ENCODE measurements around the gene CEBPE. TPM values are rescaled to one million over a fixed set of nuclear protein-coding genes. Genes with fewer than 3 reads are reported as not detected.

Gene CEBPE
- total RNA-seq (1 to 10 TPM in 1 of 2 donors, under 1 TPM in 1; 0.08 to 4.4 TPM), polyA plus RNA-seq (under 1 TPM in 1 of 2 donors, not detected in 1; 0.16 TPM)

DNA sequence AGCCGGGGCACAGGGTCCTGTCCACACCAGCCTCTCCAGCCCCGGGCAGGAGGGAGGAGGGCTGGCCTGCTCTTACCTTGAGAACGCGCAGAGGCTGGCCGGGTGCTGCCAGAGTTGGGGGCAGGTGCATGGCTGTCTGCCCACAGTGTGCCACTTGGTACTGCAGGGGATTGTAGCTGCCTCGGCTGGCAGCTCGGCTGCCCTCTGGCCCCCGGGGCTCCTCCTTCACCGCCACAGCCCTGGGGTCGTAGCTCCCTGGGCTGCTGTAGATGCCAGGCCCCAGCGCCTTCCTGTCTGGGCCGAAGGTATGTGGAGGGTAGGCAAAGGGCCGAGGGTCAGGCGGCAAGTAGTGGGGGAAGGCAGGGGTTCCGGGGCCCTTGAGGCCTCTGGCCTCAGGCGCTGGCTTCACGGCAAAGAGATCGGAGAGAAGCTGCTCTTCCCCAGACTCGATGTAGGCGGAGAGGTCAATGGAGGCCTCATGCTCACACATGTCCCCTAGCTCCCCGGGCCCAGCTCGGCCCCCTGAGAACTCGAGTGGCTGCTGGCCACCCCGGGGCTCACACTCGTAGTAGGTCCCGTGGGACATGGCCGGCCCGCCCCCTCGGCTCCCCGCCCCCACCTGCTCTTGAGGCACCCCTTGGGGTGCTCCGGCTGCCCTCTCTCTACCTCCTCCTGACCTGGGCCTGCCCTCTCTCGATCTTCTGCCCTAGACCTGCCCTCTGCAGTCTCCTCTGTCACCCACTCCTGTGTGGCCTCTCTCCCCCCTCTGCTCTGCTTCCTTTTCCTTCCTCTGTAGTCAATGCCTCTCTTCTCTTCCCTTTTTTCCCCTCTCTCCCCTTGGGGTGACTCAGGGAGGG is at the start of gene CEBPE:
Gene CEBPE, minus strand, starts transcription at position 750 of the 857 bp plus-strand sequence. Its CDS starts 164 bp downstream, at position 586.
- 86% methylated on average over 32 of the region's 32 CpGs for WGBS

More for the DNA sequence above, at the start of gene CEBPE:
- no peak for DNase-seq (ENCODE audit: low spot score)
- H3K4me3 ChIP-seq (ENCODE audit: low read depth in 1 of 3, low read length in 3 of 3): no peak within 1 kb of the TSS
- no peaks in the 10 kb centered on the region for H3K36me3 ChIP-seq (ENCODE audit: control insufficient read depth in 4 of 4, insufficient read depth in 3 of 4, low read depth in 1 of 4, low read length in 3 of 4)
- H3K27ac ChIP-seq (ENCODE audit: low read depth in 1 of 2, low read length in 2 of 2): no peak within 1 kb of the TSS
- TF ChIP-seq NR2F2 (IDR thresholded peaks at IDR 0.05) (no peak), HNF4G (IDR thresholded peaks at IDR 0.05) (no peak), EGR1 (IDR thresholded peaks at IDR 0.05; ENCODE audit: low read depth in 2 of 2) (no peak), YY1 (IDR thresholded peaks at IDR 0.05) (no peak), FOXA1 (IDR thresholded peaks at IDR 0.05) (no peak), RAD21 (IDR thresholded peaks at IDR 0.05) (no peak), SP1 (IDR thresholded peaks at IDR 0.05) (no peak), HNF4A (conservative IDR thresholded peaks at IDR 0.05) (no peak), RXRA (IDR thresholded peaks at IDR 0.05) (no peak), GABPA (IDR thresholded peaks at IDR 0.05 in 1 of 2, conservative IDR thresholded peaks at IDR 0.05 in 1 of 2) (no peak), FOXA2 (IDR thresholded peaks at IDR 0.05) (no peak), JUND (IDR thresholded peaks at IDR 0.05) (no peak)
- TF ChIP-seq, protein P1, sequence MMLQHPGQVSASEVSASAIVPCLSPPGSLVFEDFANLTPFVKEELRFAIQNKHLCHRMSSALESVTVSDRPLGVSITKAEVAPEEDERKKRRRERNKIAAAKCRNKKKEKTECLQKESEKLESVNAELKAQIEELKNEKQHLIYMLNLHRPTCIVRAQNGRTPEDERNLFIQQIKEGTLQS (IDR thresholded peaks at IDR 0.05): no peak
- TF ChIP-seq, protein P2, sequence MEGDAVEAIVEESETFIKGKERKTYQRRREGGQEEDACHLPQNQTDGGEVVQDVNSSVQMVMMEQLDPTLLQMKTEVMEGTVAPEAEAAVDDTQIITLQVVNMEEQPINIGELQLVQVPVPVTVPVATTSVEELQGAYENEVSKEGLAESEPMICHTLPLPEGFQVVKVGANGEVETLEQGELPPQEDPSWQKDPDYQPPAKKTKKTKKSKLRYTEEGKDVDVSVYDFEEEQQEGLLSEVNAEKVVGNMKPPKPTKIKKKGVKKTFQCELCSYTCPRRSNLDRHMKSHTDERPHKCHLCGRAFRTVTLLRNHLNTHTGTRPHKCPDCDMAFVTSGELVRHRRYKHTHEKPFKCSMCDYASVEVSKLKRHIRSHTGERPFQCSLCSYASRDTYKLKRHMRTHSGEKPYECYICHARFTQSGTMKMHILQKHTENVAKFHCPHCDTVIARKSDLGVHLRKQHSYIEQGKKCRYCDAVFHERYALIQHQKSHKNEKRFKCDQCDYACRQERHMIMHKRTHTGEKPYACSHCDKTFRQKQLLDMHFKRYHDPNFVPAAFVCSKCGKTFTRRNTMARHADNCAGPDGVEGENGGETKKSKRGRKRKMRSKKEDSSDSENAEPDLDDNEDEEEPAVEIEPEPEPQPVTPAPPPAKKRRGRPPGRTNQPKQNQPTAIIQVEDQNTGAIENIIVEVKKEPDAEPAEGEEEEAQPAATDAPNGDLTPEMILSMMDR (IDR thresholded peaks at IDR 0.05; ENCODE audit: low read depth, low read length, missing input control): no peak
- TF ChIP-seq, protein P3, sequence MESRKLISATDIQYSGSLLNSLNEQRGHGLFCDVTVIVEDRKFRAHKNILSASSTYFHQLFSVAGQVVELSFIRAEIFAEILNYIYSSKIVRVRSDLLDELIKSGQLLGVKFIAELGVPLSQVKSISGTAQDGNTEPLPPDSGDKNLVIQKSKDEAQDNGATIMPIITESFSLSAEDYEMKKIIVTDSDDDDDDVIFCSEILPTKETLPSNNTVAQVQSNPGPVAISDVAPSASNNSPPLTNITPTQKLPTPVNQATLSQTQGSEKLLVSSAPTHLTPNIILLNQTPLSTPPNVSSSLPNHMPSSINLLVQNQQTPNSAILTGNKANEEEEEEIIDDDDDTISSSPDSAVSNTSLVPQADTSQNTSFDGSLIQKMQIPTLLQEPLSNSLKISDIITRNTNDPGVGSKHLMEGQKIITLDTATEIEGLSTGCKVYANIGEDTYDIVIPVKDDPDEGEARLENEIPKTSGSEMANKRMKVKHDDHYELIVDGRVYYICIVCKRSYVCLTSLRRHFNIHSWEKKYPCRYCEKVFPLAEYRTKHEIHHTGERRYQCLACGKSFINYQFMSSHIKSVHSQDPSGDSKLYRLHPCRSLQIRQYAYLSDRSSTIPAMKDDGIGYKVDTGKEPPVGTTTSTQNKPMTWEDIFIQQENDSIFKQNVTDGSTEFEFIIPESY (IDR thresholded peaks at IDR 0.05): no peak
- TF ChIP-seq, protein P4, sequence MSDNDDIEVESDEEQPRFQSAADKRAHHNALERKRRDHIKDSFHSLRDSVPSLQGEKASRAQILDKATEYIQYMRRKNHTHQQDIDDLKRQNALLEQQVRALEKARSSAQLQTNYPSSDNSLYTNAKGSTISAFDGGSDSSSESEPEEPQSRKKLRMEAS (IDR thresholded peaks at IDR 0.05): no peak
- TF ChIP-seq, protein P5, sequence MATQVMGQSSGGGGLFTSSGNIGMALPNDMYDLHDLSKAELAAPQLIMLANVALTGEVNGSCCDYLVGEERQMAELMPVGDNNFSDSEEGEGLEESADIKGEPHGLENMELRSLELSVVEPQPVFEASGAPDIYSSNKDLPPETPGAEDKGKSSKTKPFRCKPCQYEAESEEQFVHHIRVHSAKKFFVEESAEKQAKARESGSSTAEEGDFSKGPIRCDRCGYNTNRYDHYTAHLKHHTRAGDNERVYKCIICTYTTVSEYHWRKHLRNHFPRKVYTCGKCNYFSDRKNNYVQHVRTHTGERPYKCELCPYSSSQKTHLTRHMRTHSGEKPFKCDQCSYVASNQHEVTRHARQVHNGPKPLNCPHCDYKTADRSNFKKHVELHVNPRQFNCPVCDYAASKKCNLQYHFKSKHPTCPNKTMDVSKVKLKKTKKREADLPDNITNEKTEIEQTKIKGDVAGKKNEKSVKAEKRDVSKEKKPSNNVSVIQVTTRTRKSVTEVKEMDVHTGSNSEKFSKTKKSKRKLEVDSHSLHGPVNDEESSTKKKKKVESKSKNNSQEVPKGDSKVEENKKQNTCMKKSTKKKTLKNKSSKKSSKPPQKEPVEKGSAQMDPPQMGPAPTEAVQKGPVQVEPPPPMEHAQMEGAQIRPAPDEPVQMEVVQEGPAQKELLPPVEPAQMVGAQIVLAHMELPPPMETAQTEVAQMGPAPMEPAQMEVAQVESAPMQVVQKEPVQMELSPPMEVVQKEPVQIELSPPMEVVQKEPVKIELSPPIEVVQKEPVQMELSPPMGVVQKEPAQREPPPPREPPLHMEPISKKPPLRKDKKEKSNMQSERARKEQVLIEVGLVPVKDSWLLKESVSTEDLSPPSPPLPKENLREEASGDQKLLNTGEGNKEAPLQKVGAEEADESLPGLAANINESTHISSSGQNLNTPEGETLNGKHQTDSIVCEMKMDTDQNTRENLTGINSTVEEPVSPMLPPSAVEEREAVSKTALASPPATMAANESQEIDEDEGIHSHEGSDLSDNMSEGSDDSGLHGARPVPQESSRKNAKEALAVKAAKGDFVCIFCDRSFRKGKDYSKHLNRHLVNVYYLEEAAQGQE (IDR thresholded peaks at IDR 0.05): no peak
- no peak within 1 kb of the TSS for H3K9ac ChIP-seq (ENCODE audit: low read depth in 1 of 2, low read length in 2 of 2)
- no peaks in the 10 kb centered on the region for H3K9me3 ChIP-seq (ENCODE audit: control insufficient read depth in 4 of 4, low read length in 3 of 4)
- peaks cover 0 to 5% (median 2%) of the 10 kb centered on the region in 4 donors for H3K4me1 ChIP-seq (ENCODE audit: control insufficient read depth in 4 of 4, insufficient read depth in 4 of 4, low read length in 3 of 4)
- H3K27me3 ChIP-seq (ENCODE audit: control insufficient read depth in 4 of 4, insufficient read depth in 4 of 4, low read length in 3 of 4): no peaks in the 10 kb centered on the region
